RPMI7951 (cell line): ENCODE results near the gene MCCC1. TPM values are rescaled to one million over a fixed set of nuclear protein-coding genes. Genes with fewer than 3 reads are reported as not detected.
"Not testable (repeated sequence)": the region's sequence is repeated elsewhere in the genome, so short reads cannot be mapped to it uniquely, and the experiment has no call there.

ENCODE experiments used
- DNase-seq: peaks from one replicate; pipeline ENCODE4 v3.0.0-alpha.2; 2012; ENCODE audit warnings: low read depth
- total RNA-seq: library from RNA; depleted of rRNA; stranded (reverse); fragments of >200 nt; shearing (Covaris generic); gene quantifications from 2 replicates; pipeline ENCODE4 v1.2.3, GENCODE V29; 2014

The MCCC1 gene
- total RNA-seq, 1 experiment from 2014 or later = 23.9 TPM

GRCh38 chr3:183046883-183047282 lies 52.4 kb downstream of the MCCC1 start:
- no peak for DNase-seq

GRCh38 chr3:183044547-183045229 lies 54.6 kb downstream of the MCCC1 start:
- no peak for DNase-seq

- no peak for DNase-seq
Measured at GRCh38 chr3:183038757-183039156, 60.5 kb downstream of the MCCC1 start.

GRCh38 chr3:183038221-183038620 lies 61.1 kb downstream of the MCCC1 start:
- DNase-seq = no peak

GRCh38 chr3:183033746-183034145 lies 65.5 kb downstream of the MCCC1 start:
- no peak for DNase-seq

GRCh38 chr3:183032880-183033555 lies 66.3 kb downstream of the MCCC1 start:
- no peak for DNase-seq

- no peak for DNase-seq
Measured at GRCh38 chr3:183031826-183032225, 67.5 kb downstream of the MCCC1 start.

- no peak for DNase-seq
Measured at GRCh38 chr3:183028416-183028815, 70.9 kb downstream of the MCCC1 start.

GRCh38 chr3:183027276-183027675 lies 72.0 kb downstream of the MCCC1 start:
- no peak for DNase-seq

GRCh38 chr3:183022936-183023516 lies 76.3 kb downstream of the MCCC1 start:
- no peak for DNase-seq

GRCh38 chr3:183018421-183019192 lies 80.7 kb downstream of the MCCC1 start:
- no peak for DNase-seq

GRCh38 chr3:183015185-183015584 lies 84.1 kb downstream of the MCCC1 start:
- DNase-seq = no peak

GRCh38 chr3:183013856-183014255 lies 85.4 kb downstream of the MCCC1 start:
- DNase-seq = no peak

- DNase-seq = no peak
Measured at GRCh38 chr3:183013074-183013473, 86.2 kb downstream of the MCCC1 start.

- DNase-seq = no peak
Measured at GRCh38 chr3:183008800-183009199, 90.5 kb downstream of the MCCC1 start.

- DNase-seq = no peak
Measured at GRCh38 chr3:183008303-183008702, 91.0 kb downstream of the MCCC1 start.

- no peak for DNase-seq
Measured at GRCh38 chr3:183006396-183007002, 92.8 kb downstream of the MCCC1 start.

GRCh38 chr3:182999767-183000166 lies 99.5 kb downstream of the MCCC1 start:
- DNase-seq = no peak

- DNase-seq = not testable (repeated sequence)
Measured at GRCh38 chr3:182993486-182994201, 105.7 kb downstream of the MCCC1 start.

- no peak for DNase-seq
Measured at GRCh38 chr3:182989566-182989965, 109.7 kb downstream of the MCCC1 start.

GRCh38 chr3:182986021-182986420 lies 113.3 kb downstream of the MCCC1 start:
- no peak for DNase-seq
